CD14-positive monocyte (primary cell): ENCODE results near the gene PRRC2C. TPM values are rescaled to one million over a fixed set of nuclear protein-coding genes. Genes with fewer than 3 reads are reported as not detected.

Source experiments
- DNase-seq, 3 donors: peaks; one replicate each; pipeline ENCODE4 v3.0.0-alpha.2; 2011 to 2022
- H2AFZ ChIP-seq: 2 replicates; pipeline ENCODE4 v1.6.0; 2012; ENCODE audit warnings: mild to moderate bottlenecking, low read depth, low read length, inconsistent platforms; ENCODE audit not compliant: insufficient read depth, poor library complexity, severe bottlenecking
- H3K27ac ChIP-seq, 2 donors: 1 replicate in 1 of 2; 2 replicates in 1 of 2; pipeline ENCODE4 v1.5.1; 2012 to 2013; ENCODE audit warnings: low read length in 2 of 2, control low read depth in 1 of 2, inconsistent platforms in 1 of 2, low read depth in 1 of 2, mild to moderate bottlenecking in 1 of 2
- H3K27me3 ChIP-seq, 2 donors: one replicate each; pipeline versions ENCODE4 v1.6.0 to v1.6.1; 2011 to 2013; ENCODE audit warnings: low read length in 2 of 2; ENCODE audit not compliant: control insufficient read depth in 2 of 2, insufficient read depth in 2 of 2
- H3K36me3 ChIP-seq, 2 donors: replicated peaks in 1 of 2; 1 replicate in 1 of 2; 2 replicates in 1 of 2; pipeline versions ENCODE4 v1.5.1 to v1.6.1; 2012 to 2013; ENCODE audit warnings: low read length in 2 of 2, control low read depth in 1 of 2, inconsistent platforms in 1 of 2, mild to moderate bottlenecking in 1 of 2; ENCODE audit not compliant: insufficient read depth in 2 of 2, control insufficient read depth in 1 of 2
- H3K4me1 ChIP-seq, 2 donors: 1 replicate in 1 of 2; 2 replicates in 1 of 2; pipeline versions ENCODE4 v1.5.1 to v1.6.1; 2012 to 2013; ENCODE audit warnings: low read length in 2 of 2, control low read depth in 1 of 2, inconsistent platforms in 1 of 2, mild to moderate bottlenecking in 1 of 2, moderate library complexity in 1 of 2; ENCODE audit not compliant: insufficient read depth in 2 of 2, control insufficient read depth in 1 of 2
- H3K4me2 ChIP-seq: replicated peaks from 2 replicates; pipeline ENCODE3; 2012; ENCODE audit warnings: low read length, moderate library complexity, mild to moderate bottlenecking; ENCODE audit not compliant: poor library complexity, severe bottlenecking; ENCODE audit errors: extremely low read depth
- H3K4me3 ChIP-seq, 3 experiments: fragments of 200-600 bp in 1 of 3; sonication (generic) in 1 of 3; replicated peaks in 1 of 3; 1 replicate in 2 of 3; 2 replicates in 1 of 3; pipeline ENCODE4 v1.5.1; 2011 to 2013; ENCODE audit warnings: low read length in 3 of 3, mild to moderate bottlenecking in 3 of 3, control low read depth in 2 of 3, low read depth in 2 of 3, inconsistent platforms in 1 of 3, moderate library complexity in 1 of 3
- H3K79me2 ChIP-seq: 2 replicates; pipeline ENCODE4 v1.6.0; 2012; ENCODE audit warnings: mild to moderate bottlenecking, control low read depth, inconsistent platforms, low read length, moderate library complexity; ENCODE audit not compliant: insufficient read depth
- H3K9ac ChIP-seq: 2 replicates; pipeline ENCODE4 v1.6.0; 2017; ENCODE audit warnings: low read length, mild to moderate bottlenecking; ENCODE audit not compliant: insufficient read depth, poor library complexity, severe bottlenecking
- H3K9me3 ChIP-seq, 2 donors: replicated peaks in 1 of 2; 1 replicate in 1 of 2; 2 replicates in 1 of 2; pipeline versions ENCODE4 v1.5.1 to v1.6.1; 2012 to 2013; ENCODE audit warnings: low read length in 2 of 2, control low read depth in 1 of 2; ENCODE audit not compliant: control insufficient read depth in 1 of 2, insufficient read depth in 1 of 2
- H4K20me1 ChIP-seq: 2 replicates; pipeline ENCODE4 v1.6.0; 2012; ENCODE audit warnings: mild to moderate bottlenecking, low read length, control low read depth, moderate library complexity; ENCODE audit not compliant: insufficient read depth
- H3K27ac Mint-ChIP-seq, 7 donors: one replicate each; pipeline ENCODE4 v1.8.0; 2020; ENCODE audit warnings: mild to moderate bottlenecking in 7 of 7, mixed read lengths in 7 of 7, moderate library complexity in 6 of 7, inconsistent platforms in 2 of 7
- H3K27me3 Mint-ChIP-seq, 3 donors: one replicate each; pipeline ENCODE4 v1.8.0; 2021 to 2022; ENCODE audit warnings: low read depth in 3 of 3, mild to moderate bottlenecking in 3 of 3, mixed read lengths in 3 of 3, moderate library complexity in 3 of 3, inconsistent platforms in 1 of 3
- H3K36me3 Mint-ChIP-seq, 2 donors: one replicate each; pipeline ENCODE4 v1.8.0; 2020; ENCODE audit warnings: mixed read lengths in 2 of 2, inconsistent platforms in 1 of 2, mild to moderate bottlenecking in 1 of 2
- H3K4me1 Mint-ChIP-seq: one replicate; pipeline ENCODE4 v1.8.0; 2020; ENCODE audit warnings: mild to moderate bottlenecking, mixed read lengths
- H3K4me3 Mint-ChIP-seq, 2 donors: one replicate each; pipeline ENCODE4 v1.8.0; 2020; ENCODE audit warnings: mild to moderate bottlenecking in 2 of 2, mixed read lengths in 2 of 2, moderate library complexity in 1 of 2
- H3K9me3 Mint-ChIP-seq, 7 donors: one replicate each; pipeline ENCODE4 v1.8.0; 2020 to 2022; ENCODE audit warnings: mixed read lengths in 7 of 7, mild to moderate bottlenecking in 6 of 7, moderate library complexity in 6 of 7, inconsistent platforms in 2 of 7
- CTCF ChIP-seq: fragments of 200-600 bp; IDR thresholded peaks from one replicate; pipeline ENCODE4 v1.8.0; 2022; ENCODE audit warnings: antibody characterized with exemption, mild to moderate bottlenecking
- WGBS: methylation state at CpG from one replicate; pipeline ENCODE4 v1.1.5; 2013; ENCODE audit warnings: missing lambda C conversion rate; ENCODE audit not compliant: insufficient coverage; 5-methylcytosine and 5-hydroxymethylcytosine counted together
- intact Hi-C, 2 donors: fragments of 100-400 bp; cut with micrococcal nuclease; formaldehyde crosslinking; loops; one replicate each; pipeline versions ENCODE4 v1.15.0 to v1.15.1; 2023
- polyA plus RNA-seq, 3 donors: library from polyadenylated mRNA; depleted of rRNA in 1 of 3; unstranded in 2 of 3; stranded (reverse) in 1 of 3; fragments of 300-500 nt in 2 of 3; fragments of >200 nt in 1 of 3; fragmentation: Illumina TruSeq in 2 of 3; gene quantifications; 1 replicate in 2 of 3; 2 replicates in 1 of 3; pipeline ENCODE4 v1.2.3, GENCODE V29; 2012 to 2021

PRRC2C gene
- polyA plus RNA-seq, 3 donors, result 13.8 to 69.1 (median 15.6) TPM

GRCh38 chr1:171500304-171500703 lies 15.0 kb downstream of the PRRC2C start:
- Histone ChIP-seq H3K4me2 (no peak overlapping the region), H3K4me1 (peaks cover 12 to 25% of the 10 kb centered on the region in 2 donors), H3K27ac (peak overlapping the region in 1 of 2 donors; percentile 46), H3K27me3 (no peaks in the 10 kb centered on the region), H3K79me2 (peaks cover 100% of the 10 kb centered on the region), H2AFZ (no peak overlapping the region), H4K20me1 (peaks cover 100% of the 10 kb centered on the region), H3K36me3 (peaks cover 3 to 28% of the 10 kb centered on the region in 2 donors), H3K9ac (no peak overlapping the region), H3K9me3 (no peaks in the 10 kb centered on the region), H3K4me3 (no peak overlapping the region)
- Mint-ChIP-seq H3K36me3 (peaks cover 8 to 43% of the 10 kb centered on the region in 2 donors), H3K27me3 (no peaks in the 10 kb centered on the region), H3K4me1 (peaks cover 46% of the 10 kb centered on the region), H3K9me3 (no peaks in the 10 kb centered on the region), H3K27ac (peak overlapping the region in 6 of 7 donors; percentile 25 to 84 (median 59)), H3K4me3 (no peak overlapping the region)
- no peak for DNase-seq
- intact Hi-C loops, result no loop called here
- no peak for TF ChIP-seq CTCF
- 83% methylated on average over 2 of the region's 3 CpGs for WGBS

- intact Hi-C loops, result no loop called here
- H3K27me3 Mint-ChIP-seq, result no peaks in the 10 kb centered on the region
Observed at GRCh38 chr1:171500803-171501202, 15.5 kb downstream of the PRRC2C start.

More at GRCh38 chr1:171500803-171501202, 15.5 kb downstream of the PRRC2C start:
- Mint-ChIP-seq H3K27ac (peak overlapping the region in 6 of 7 donors; percentile 36 to 89 (median 59)), H3K4me1 (peaks cover 44% of the 10 kb centered on the region), H3K36me3 (peaks cover 9 to 43% of the 10 kb centered on the region in 2 donors), H3K9me3 (no peaks in the 10 kb centered on the region), H3K4me3 (no peak overlapping the region)
- Histone ChIP-seq H4K20me1 (peaks cover 100% of the 10 kb centered on the region), H3K79me2 (peaks cover 100% of the 10 kb centered on the region), H2AFZ (no peak overlapping the region), H3K9me3 (no peaks in the 10 kb centered on the region), H3K4me2 (no peak overlapping the region), H3K36me3 (peaks cover 3 to 28% of the 10 kb centered on the region in 2 donors), H3K4me3 (no peak overlapping the region), H3K4me1 (peaks cover 9 to 20% of the 10 kb centered on the region in 2 donors), H3K27me3 (no peaks in the 10 kb centered on the region), H3K9ac (no peak overlapping the region), H3K27ac (peak overlapping the region in 1 of 2 donors; percentile 46)
- no peak for DNase-seq
- WGBS, result 89% methylated on average over 1 of the region's 4 CpGs
- TF ChIP-seq CTCF, result no peak
